Measurements from ENCODE around the gene ARF6.
A peak's percentile ranks its signal among the peaks of the same experiment; 100 is the strongest.

ARF6 gene

DNA sequence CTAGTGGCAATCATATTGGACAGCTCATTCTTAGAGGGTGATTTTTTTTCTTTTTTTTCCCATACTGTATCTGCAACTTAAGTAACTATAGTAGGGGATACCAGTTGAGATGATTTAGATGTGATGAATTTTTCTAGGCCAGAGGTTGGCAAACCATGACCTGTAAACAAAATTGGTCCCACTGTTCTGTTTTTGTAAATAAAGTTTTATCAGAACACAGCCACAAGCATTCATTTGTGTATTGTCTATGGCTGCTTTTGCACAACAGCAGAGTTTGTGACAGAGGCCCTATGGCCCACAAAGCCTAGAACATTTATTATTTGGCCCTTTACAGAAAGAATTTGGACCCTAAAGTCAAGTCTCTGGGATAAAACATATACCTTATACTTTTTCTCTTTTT is 11.4 kb downstream of the ARF6 start:
- no peaks in the 10 kb centered on the region for H3K36me3 ChIP-seq (ENCODE audit: control insufficient read depth in 4 of 4, insufficient read depth in 4 of 4, low read length in 3 of 4)
- CTCF ChIA-PET, result no interaction called here
- H3K27ac ChIP-seq (ENCODE audit: insufficient read depth in 1 of 2, low read depth in 1 of 2, low read length in 2 of 2, poor library complexity in 1 of 2, severe bottlenecking in 2 of 2), result no peak overlapping the region
- no peak for DNase-seq
- H3K4me1 ChIP-seq (ENCODE audit: control extremely low read depth in 1 of 4, control insufficient read depth in 4 of 4, insufficient read depth in 4 of 4, low read length in 3 of 4), result peaks cover 5 to 30% (median 20%) of the 10 kb centered on the region in 4 experiments
- H3K27me3 ChIP-seq (replicated peaks in 2 of 5; ENCODE audit: control insufficient read depth in 4 of 5, insufficient read depth in 5 of 5, low read length in 4 of 5), result no peaks in the 10 kb centered on the region
- no peaks in the 10 kb centered on the region for H3K9me3 ChIP-seq (ENCODE audit: control extremely low read depth in 1 of 5, control insufficient read depth in 4 of 5, insufficient read depth in 2 of 5, low read depth in 1 of 5, low read length in 4 of 5)
- POLR2A ChIA-PET, result no interaction called here
- no peak overlapping the region for H3K4me3 ChIP-seq (ENCODE audit: control insufficient read depth in 1 of 7, extremely low read depth in 1 of 7, insufficient read depth in 4 of 7, low read depth in 2 of 7, low read length in 6 of 7)

DNA sequence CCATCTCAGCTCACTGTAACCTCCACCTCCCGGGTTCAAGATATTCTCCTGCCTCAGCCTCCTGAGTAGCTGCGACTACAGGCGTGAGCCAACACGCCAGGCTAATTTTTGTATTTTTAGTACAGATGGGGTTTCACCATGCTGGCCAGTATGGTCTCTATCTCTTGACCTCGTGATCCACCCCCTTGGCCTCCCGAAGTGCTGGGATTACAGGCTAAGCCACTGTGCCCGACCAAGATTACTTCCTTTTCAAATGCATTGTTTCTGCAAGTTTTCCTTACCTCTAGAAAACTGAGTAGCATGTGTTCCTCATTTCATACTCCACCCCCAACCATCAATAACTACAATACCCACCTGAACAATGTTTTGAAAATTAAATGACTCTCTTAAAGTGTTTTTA is 13.1 kb downstream of the ARF6 start:
- ChIA-PET POLR2A (interaction anchor here (0.6 to 1.0 kb wide), 2 partner anchors 119 to 949 kb away, joined by 4 to 8 read pairs; no protein-coding TSS in a partner anchor), CTCF (interaction anchor here (1.3 kb wide), 1 partner anchor 96 kb away, joined by 3 read pairs; no protein-coding TSS in a partner anchor)
- Histone ChIP-seq H3K36me3 (ENCODE audit: control insufficient read depth in 4 of 4, insufficient read depth in 4 of 4, low read length in 3 of 4) (no peaks in the 10 kb centered on the region), H3K27ac (ENCODE audit: insufficient read depth in 1 of 2, low read depth in 1 of 2, low read length in 2 of 2, poor library complexity in 1 of 2, severe bottlenecking in 2 of 2) (no peak overlapping the region), H3K4me3 (ENCODE audit: control insufficient read depth in 1 of 7, extremely low read depth in 1 of 7, insufficient read depth in 4 of 7, low read depth in 2 of 7, low read length in 6 of 7) (no peak overlapping the region), H3K9me3 (ENCODE audit: control extremely low read depth in 1 of 5, control insufficient read depth in 4 of 5, insufficient read depth in 2 of 5, low read depth in 1 of 5, low read length in 4 of 5) (no peaks in the 10 kb centered on the region), H3K4me1 (ENCODE audit: control extremely low read depth in 1 of 4, control insufficient read depth in 4 of 4, insufficient read depth in 4 of 4, low read length in 3 of 4) (peaks cover 5 to 32% (median 21%) of the 10 kb centered on the region in 4 experiments), H3K27me3 (replicated peaks in 2 of 5; ENCODE audit: control insufficient read depth in 4 of 5, insufficient read depth in 5 of 5, low read length in 4 of 5) (no peaks in the 10 kb centered on the region)
- no peak for DNase-seq
- 28% methylated on average over 4 of the region's 7 CpGs for WGBS (ENCODE audit: insufficient coverage)

DNA sequence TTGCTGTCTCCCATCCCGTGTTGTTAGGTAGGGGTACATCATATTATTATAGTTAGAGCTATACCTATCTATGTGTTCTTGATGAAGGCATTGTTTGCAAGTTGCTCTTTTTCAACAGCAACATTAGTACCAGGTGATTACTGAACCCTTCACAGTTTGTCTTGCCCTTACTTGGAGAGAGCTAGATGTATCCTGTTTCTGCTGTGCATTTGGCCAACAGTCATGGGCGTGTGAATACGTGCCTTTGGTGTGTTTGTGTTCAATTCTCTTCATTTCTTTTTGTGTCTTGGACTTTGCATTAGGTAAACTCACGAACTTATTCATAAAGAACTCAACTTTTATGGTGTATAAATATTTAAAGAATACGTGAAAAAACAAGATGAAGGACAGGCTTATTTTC is 14.3 kb downstream of the ARF6 start:
- Histone ChIP-seq H3K36me3 (ENCODE audit: control insufficient read depth in 4 of 4, insufficient read depth in 4 of 4, low read length in 3 of 4) (no peaks in the 10 kb centered on the region), H3K9me3 (ENCODE audit: control extremely low read depth in 1 of 5, control insufficient read depth in 4 of 5, insufficient read depth in 2 of 5, low read depth in 1 of 5, low read length in 4 of 5) (no peaks in the 10 kb centered on the region), H3K27ac (ENCODE audit: insufficient read depth in 1 of 2, low read depth in 1 of 2, low read length in 2 of 2, poor library complexity in 1 of 2, severe bottlenecking in 2 of 2) (peak overlapping the region in 1 of 2 experiments; percentile 44), H3K27me3 (replicated peaks in 2 of 5; ENCODE audit: control insufficient read depth in 4 of 5, insufficient read depth in 5 of 5, low read length in 4 of 5) (no peaks in the 10 kb centered on the region), H3K4me3 (ENCODE audit: control insufficient read depth in 1 of 7, extremely low read depth in 1 of 7, insufficient read depth in 4 of 7, low read depth in 2 of 7, low read length in 6 of 7) (peak overlapping the region in 1 of 7 experiments; percentile 28), H3K4me1 (ENCODE audit: control extremely low read depth in 1 of 4, control insufficient read depth in 4 of 4, insufficient read depth in 4 of 4, low read length in 3 of 4) (peaks cover 9 to 39% (median 27%) of the 10 kb centered on the region in 4 experiments)
- ChIA-PET CTCF (interaction anchor here (0.6 to 1.7 kb wide), 2 partner anchors 34 to 41 kb away, joined by 3 to 7 read pairs; no protein-coding TSS in a partner anchor), POLR2A (interaction anchor here (1.0 kb wide), 1 partner anchor 8 kb away, joined by 5 read pairs; no protein-coding TSS in a partner anchor)
- no peak for DNase-seq
- 73% methylated on average over 2 of the region's 5 CpGs for WGBS (ENCODE audit: insufficient coverage)

DNA sequence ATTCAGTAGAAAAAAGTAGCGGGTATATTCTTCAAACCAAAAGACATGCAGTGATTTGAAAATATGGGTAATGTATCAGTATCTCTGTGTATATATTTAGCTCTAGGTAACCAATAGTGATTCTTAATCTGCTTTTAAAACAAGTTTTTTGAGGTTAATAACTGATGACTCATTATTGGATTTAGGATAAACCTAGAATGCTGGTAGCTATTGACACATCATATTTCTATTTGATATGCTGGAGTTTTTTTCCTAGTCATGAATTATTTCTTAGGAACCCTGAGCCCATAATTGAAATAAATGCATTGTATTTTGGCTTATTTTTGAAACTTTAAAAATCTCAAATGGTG is 15.5 kb downstream of the ARF6 start:
- DNase-seq, result no peak
- Histone ChIP-seq H3K27ac (ENCODE audit: insufficient read depth in 1 of 2, low read depth in 1 of 2, low read length in 2 of 2, poor library complexity in 1 of 2, severe bottlenecking in 2 of 2) (peak overlapping the region in 1 of 2 experiments; percentile 44), H3K36me3 (ENCODE audit: control insufficient read depth in 4 of 4, insufficient read depth in 4 of 4, low read length in 3 of 4) (no peaks in the 10 kb centered on the region), H3K27me3 (replicated peaks in 2 of 5; ENCODE audit: control insufficient read depth in 4 of 5, insufficient read depth in 5 of 5, low read length in 4 of 5) (no peaks in the 10 kb centered on the region), H3K4me1 (ENCODE audit: control extremely low read depth in 1 of 4, control insufficient read depth in 4 of 4, insufficient read depth in 4 of 4, low read length in 3 of 4) (peaks cover 9 to 40% (median 27%) of the 10 kb centered on the region in 4 experiments), H3K9me3 (ENCODE audit: control extremely low read depth in 1 of 5, control insufficient read depth in 4 of 5, insufficient read depth in 2 of 5, low read depth in 1 of 5, low read length in 4 of 5) (no peaks in the 10 kb centered on the region), H3K4me3 (ENCODE audit: control insufficient read depth in 1 of 7, extremely low read depth in 1 of 7, insufficient read depth in 4 of 7, low read depth in 2 of 7, low read length in 6 of 7) (no peak overlapping the region)
- ChIA-PET POLR2A (no interaction called here), CTCF (interaction anchor here (0.7 to 1.7 kb wide), 3 partner anchors 11 to 67 kb away, joined by 3 to 7 read pairs (median 3); no protein-coding TSS in a partner anchor)
- WGBS (ENCODE audit: insufficient coverage), result 0% methylated on average over 1 of the region's 1 CpG

DNA sequence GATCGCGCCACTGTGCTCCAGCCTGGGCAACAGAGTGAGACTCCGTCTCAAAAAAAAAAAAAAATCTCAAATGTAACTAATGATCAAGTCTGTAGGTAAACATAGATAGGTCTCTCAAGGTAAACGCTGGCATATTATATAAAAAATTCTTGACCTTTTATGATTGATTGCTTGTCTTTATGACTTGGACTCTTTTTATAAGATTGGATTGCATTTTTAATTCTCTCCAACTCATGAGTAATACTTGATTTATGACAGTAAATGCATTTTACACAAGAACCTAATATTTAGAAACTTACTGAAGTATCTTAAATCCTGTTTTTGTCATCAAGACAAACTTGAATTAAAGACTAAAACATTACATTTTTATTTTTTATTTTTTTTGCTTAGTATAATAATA is 16.1 kb downstream of the ARF6 start:
- Histone ChIP-seq H3K27ac (ENCODE audit: insufficient read depth in 1 of 2, low read depth in 1 of 2, low read length in 2 of 2, poor library complexity in 1 of 2, severe bottlenecking in 2 of 2) (no peak overlapping the region), H3K4me3 (ENCODE audit: control insufficient read depth in 1 of 7, extremely low read depth in 1 of 7, insufficient read depth in 4 of 7, low read depth in 2 of 7, low read length in 6 of 7) (no peak overlapping the region), H3K27me3 (replicated peaks in 2 of 5; ENCODE audit: control insufficient read depth in 4 of 5, insufficient read depth in 5 of 5, low read length in 4 of 5) (no peaks in the 10 kb centered on the region), H3K9me3 (ENCODE audit: control extremely low read depth in 1 of 5, control insufficient read depth in 4 of 5, insufficient read depth in 2 of 5, low read depth in 1 of 5, low read length in 4 of 5) (no peaks in the 10 kb centered on the region), H3K4me1 (ENCODE audit: control extremely low read depth in 1 of 4, control insufficient read depth in 4 of 4, insufficient read depth in 4 of 4, low read length in 3 of 4) (peaks cover 9 to 40% (median 27%) of the 10 kb centered on the region in 4 experiments), H3K36me3 (ENCODE audit: control insufficient read depth in 4 of 4, insufficient read depth in 4 of 4, low read length in 3 of 4) (no peaks in the 10 kb centered on the region)
- 100% methylated on average over 2 of the region's 4 CpGs for WGBS (ENCODE audit: insufficient coverage)
- no peak for DNase-seq
- ChIA-PET CTCF (interaction anchor here (0.7 to 1.7 kb wide), 2 partner anchors 12 to 43 kb away, joined by 3 to 7 read pairs; no protein-coding TSS in a partner anchor), POLR2A (no interaction called here)

DNA sequence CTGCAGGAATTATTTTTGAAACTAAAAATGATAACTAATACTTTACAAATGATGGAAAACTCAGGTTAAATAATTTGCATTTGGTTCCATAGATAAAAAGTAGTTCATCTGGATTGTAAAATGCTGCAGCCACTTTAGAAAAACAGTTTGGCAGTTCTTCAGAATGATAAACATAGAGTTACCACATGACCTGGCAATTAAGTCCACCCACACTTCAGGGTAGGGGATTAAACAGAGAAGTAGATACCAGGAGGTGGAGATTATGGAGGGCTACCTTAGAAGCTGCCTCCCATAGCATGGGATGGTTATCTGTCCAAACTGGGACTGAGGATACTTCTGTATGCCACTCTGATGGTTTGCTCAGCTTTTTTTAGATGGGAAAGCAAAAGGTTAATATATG is 22.2 kb downstream of the ARF6 start:
- no peak overlapping the region for H3K27ac ChIP-seq (ENCODE audit: insufficient read depth in 1 of 2, low read depth in 1 of 2, low read length in 2 of 2, poor library complexity in 1 of 2, severe bottlenecking in 2 of 2)
- peaks cover 4 to 13% (median 8%) of the 10 kb centered on the region in 4 experiments for H3K4me1 ChIP-seq (ENCODE audit: control extremely low read depth in 1 of 4, control insufficient read depth in 4 of 4, insufficient read depth in 4 of 4, low read length in 3 of 4)
- H3K36me3 ChIP-seq (ENCODE audit: control insufficient read depth in 4 of 4, insufficient read depth in 4 of 4, low read length in 3 of 4), result no peaks in the 10 kb centered on the region
- ChIA-PET POLR2A (interaction anchor here (1.3 kb wide), 1 partner anchor 8 kb away, joined by 5 read pairs; no protein-coding TSS in a partner anchor), CTCF (no interaction called here)
- peak in 2 of 3 donors; percentile 10 to 31 for DNase-seq
- no peaks in the 10 kb centered on the region for H3K27me3 ChIP-seq (replicated peaks in 2 of 5; ENCODE audit: control insufficient read depth in 4 of 5, insufficient read depth in 5 of 5, low read length in 4 of 5)
- no peaks in the 10 kb centered on the region for H3K9me3 ChIP-seq (ENCODE audit: control extremely low read depth in 1 of 5, control insufficient read depth in 4 of 5, insufficient read depth in 2 of 5, low read depth in 1 of 5, low read length in 4 of 5)
- H3K4me3 ChIP-seq (ENCODE audit: control insufficient read depth in 1 of 7, extremely low read depth in 1 of 7, insufficient read depth in 4 of 7, low read depth in 2 of 7, low read length in 6 of 7), result no peak overlapping the region

DNA sequence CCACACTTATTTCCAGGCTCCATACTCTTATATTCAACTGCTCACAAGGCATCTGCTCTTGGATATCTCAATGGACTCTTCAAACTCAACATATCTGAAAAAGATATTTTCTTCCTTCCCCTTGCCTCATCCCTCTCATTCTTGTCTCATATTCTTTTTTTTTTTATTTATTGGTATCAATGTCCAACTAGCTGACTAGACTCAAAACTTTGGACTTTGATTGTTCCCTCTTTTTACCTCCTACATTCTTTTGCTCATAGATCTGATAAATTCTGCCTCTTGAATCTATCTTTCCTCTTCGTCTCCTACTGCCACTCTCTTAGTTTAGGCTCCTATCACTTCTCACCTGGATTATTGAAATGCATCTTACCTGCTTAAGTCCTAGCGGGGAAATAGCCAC is 25.8 kb downstream of the ARF6 start:
- Histone ChIP-seq H3K27me3 (replicated peaks in 2 of 5; ENCODE audit: control insufficient read depth in 4 of 5, insufficient read depth in 5 of 5, low read length in 4 of 5) (no peaks in the 10 kb centered on the region), H3K4me3 (ENCODE audit: control insufficient read depth in 1 of 7, extremely low read depth in 1 of 7, insufficient read depth in 4 of 7, low read depth in 2 of 7, low read length in 6 of 7) (no peak overlapping the region), H3K27ac (ENCODE audit: insufficient read depth in 1 of 2, low read depth in 1 of 2, low read length in 2 of 2, poor library complexity in 1 of 2, severe bottlenecking in 2 of 2) (no peak overlapping the region), H3K4me1 (ENCODE audit: control extremely low read depth in 1 of 4, control insufficient read depth in 4 of 4, insufficient read depth in 4 of 4, low read length in 3 of 4) (peaks cover 0 to 8% (median 0%) of the 10 kb centered on the region in 4 experiments), H3K36me3 (ENCODE audit: control insufficient read depth in 4 of 4, insufficient read depth in 4 of 4, low read length in 3 of 4) (no peaks in the 10 kb centered on the region), H3K9me3 (ENCODE audit: control extremely low read depth in 1 of 5, control insufficient read depth in 4 of 5, insufficient read depth in 2 of 5, low read depth in 1 of 5, low read length in 4 of 5) (no peaks in the 10 kb centered on the region)
- DNase-seq, result no peak
- POLR2A ChIA-PET, result no interaction called here
- WGBS (ENCODE audit: insufficient coverage), result 100% methylated on average over 2 of the region's 2 CpGs
- CTCF ChIA-PET, result interaction anchor here (1.0 to 1.1 kb wide), 2 partner anchors 54 to 118 kb away, joined by 3 read pairs; no protein-coding TSS in a partner anchor

Data from common myeloid progenitor, CD34-positive (primary cell).